Neural cell (in vitro differentiated cells): ENCODE results near the gene PCDHGB6. TPM values are rescaled to one million over a fixed set of nuclear protein-coding genes. Genes with fewer than 3 reads are reported as not detected.

ENCODE experiments used
- H2AFZ ChIP-seq: fragments of 200-600, 300-800 bp; sonication (generic), shearing (Covaris generic); 2 replicates; pipeline ENCODE4 v1.6.0; 2014; ENCODE audit warnings: low read depth, mild to moderate bottlenecking, antibody characterized with exemption, low read length, moderate library complexity
- H3F3A ChIP-seq: fragments of 200-600 bp; shearing (Covaris generic); 2 replicates; pipeline ENCODE4 v1.6.1; 2016; ENCODE audit warnings: mild to moderate bottlenecking, moderate library complexity, mixed read lengths, antibody characterized with exemption, low read length; ENCODE audit not compliant: insufficient read depth, poor library complexity, severe bottlenecking
- H3K27ac ChIP-seq: fragments of 200-600, 300-800 bp; sonication (generic), shearing (Covaris generic); 2 replicates; pipeline ENCODE4 v1.5.1; 2014; ENCODE audit warnings: mild to moderate bottlenecking, low read length, moderate library complexity
- H3K27me3 ChIP-seq: fragments of 300-800, 200-600 bp; sonication (generic), shearing (Covaris generic); 2 replicates; pipeline ENCODE4 v1.6.0; 2014; ENCODE audit warnings: mild to moderate bottlenecking, low read depth, low read length, moderate library complexity; ENCODE audit not compliant: insufficient read depth
- H3K36me3 ChIP-seq: fragments of 300-800, 200-600 bp; sonication (generic), shearing (Covaris generic); 2 replicates; pipeline ENCODE4 v1.5.1; 2014; ENCODE audit warnings: mild to moderate bottlenecking, antibody characterized with exemption, low read length, moderate library complexity; ENCODE audit not compliant: insufficient read depth
- H3K4me2 ChIP-seq: fragments of 300-800, 200-600 bp; sonication (generic), shearing (Covaris generic); 2 replicates; pipeline ENCODE4 v1.6.0; 2014; ENCODE audit warnings: mild to moderate bottlenecking, low read length
- H3K4me3 ChIP-seq: fragments of 300-800, 200-600 bp; sonication (generic), shearing (Covaris generic); 2 replicates; pipeline ENCODE4 v1.5.1; 2014; ENCODE audit warnings: mild to moderate bottlenecking, low read length, moderate library complexity
- H3K79me2 ChIP-seq: fragments of 200-600 bp; shearing (Covaris generic); replicated peaks from 2 replicates; pipeline ENCODE4 v1.6.0; 2014; ENCODE audit warnings: mild to moderate bottlenecking, low read length, moderate library complexity; ENCODE audit not compliant: insufficient read depth
- H3K9ac ChIP-seq: fragments of 300-800, 200-600 bp; sonication (generic), shearing (Covaris generic); 2 replicates; pipeline ENCODE4 v1.6.1; 2016; ENCODE audit warnings: mild to moderate bottlenecking, low read length, mixed read lengths
- H3K9me2 ChIP-seq: fragments of 200-600 bp; shearing (Covaris generic); 2 replicates; pipeline ENCODE4 v1.6.1; 2016; ENCODE audit warnings: mild to moderate bottlenecking, low read length, mixed read lengths; ENCODE audit not compliant: insufficient read depth
- H3K9me3 ChIP-seq: fragments of 200-600, 300-800 bp; sonication (generic), shearing (Covaris generic); 2 replicates; pipeline ENCODE4 v1.6.1; 2016; ENCODE audit warnings: mild to moderate bottlenecking, mixed run types, low read length, moderate library complexity, mixed read lengths
- H4K20me1 ChIP-seq: fragments of 200-600 bp; shearing (Covaris generic); 2 replicates; pipeline ENCODE4 v1.6.1; 2016; ENCODE audit warnings: mild to moderate bottlenecking, mixed run types; ENCODE audit not compliant: insufficient read depth
- EP300 ChIP-seq: fragments of 450-650 bp; conservative IDR thresholded peaks from 2 replicates; pipeline ENCODE4 v1.6.1; 2014; ENCODE audit warnings: antibody characterized with exemption, mild to moderate bottlenecking, moderate library complexity; ENCODE audit not compliant: poor library complexity, severe bottlenecking
- EZH2 ChIP-seq: fragments of 200-600, 300-800 bp; shearing (Covaris generic), sonication (generic); IDR thresholded peaks from 2 replicates; pipeline ENCODE4 v1.6.1; 2014; ENCODE audit warnings: antibody characterized with exemption, low read length, borderline replicate concordance, mild to moderate bottlenecking; ENCODE audit not compliant: insufficient read depth, poor library complexity, severe bottlenecking
- MXI1 ChIP-seq: fragments of 450-650 bp; conservative IDR thresholded peaks from 2 replicates; pipeline ENCODE4 v1.6.1; 2014; ENCODE audit warnings: antibody characterized with exemption, mild to moderate bottlenecking; ENCODE audit not compliant: poor library complexity, severe bottlenecking
- POLR2AphosphoS5 ChIP-seq: IDR thresholded peaks from 2 replicates; pipeline ENCODE4 v1.6.1; 2012
- RAD21 ChIP-seq: fragments of 450-650 bp; conservative IDR thresholded peaks from 2 replicates; pipeline ENCODE4 v1.6.1; 2014; ENCODE audit warnings: antibody characterized with exemption, mild to moderate bottlenecking, moderate library complexity
- SMC3 ChIP-seq: fragments of 450-650 bp; conservative IDR thresholded peaks from 2 replicates; pipeline ENCODE4 v1.6.1; 2014; ENCODE audit warnings: antibody characterized with exemption, mild to moderate bottlenecking, moderate library complexity; ENCODE audit not compliant: poor library complexity
- TAF1 ChIP-seq: IDR thresholded peaks from 2 replicates; pipeline ENCODE4 v1.6.1; 2012; ENCODE audit warnings: low read depth
- polyA plus RNA-seq: library from polyadenylated mRNA; depleted of rRNA; stranded (reverse); fragments of >200 nt; gene quantifications from 2 replicates; pipeline ENCODE4 v1.2.3, GENCODE V29; 2014
- TF ChIP-seq, protein P1 (sequence below): IDR thresholded peaks from 2 replicates; pipeline ENCODE4 v1.6.1; 2012; ENCODE audit warnings: borderline replicate concordance
- TF ChIP-seq, protein P2 (sequence below): fragments of 450-650 bp; IDR thresholded peaks from 2 replicates; pipeline ENCODE4 v1.5.1; 2014; ENCODE audit warnings: antibody characterized with exemption, mild to moderate bottlenecking, moderate library complexity; ENCODE audit not compliant: poor library complexity, severe bottlenecking

The PCDHGB6 gene
- polyA plus RNA-seq, 1 donor from 2014 or later, result 29.2 TPM

DNA sequence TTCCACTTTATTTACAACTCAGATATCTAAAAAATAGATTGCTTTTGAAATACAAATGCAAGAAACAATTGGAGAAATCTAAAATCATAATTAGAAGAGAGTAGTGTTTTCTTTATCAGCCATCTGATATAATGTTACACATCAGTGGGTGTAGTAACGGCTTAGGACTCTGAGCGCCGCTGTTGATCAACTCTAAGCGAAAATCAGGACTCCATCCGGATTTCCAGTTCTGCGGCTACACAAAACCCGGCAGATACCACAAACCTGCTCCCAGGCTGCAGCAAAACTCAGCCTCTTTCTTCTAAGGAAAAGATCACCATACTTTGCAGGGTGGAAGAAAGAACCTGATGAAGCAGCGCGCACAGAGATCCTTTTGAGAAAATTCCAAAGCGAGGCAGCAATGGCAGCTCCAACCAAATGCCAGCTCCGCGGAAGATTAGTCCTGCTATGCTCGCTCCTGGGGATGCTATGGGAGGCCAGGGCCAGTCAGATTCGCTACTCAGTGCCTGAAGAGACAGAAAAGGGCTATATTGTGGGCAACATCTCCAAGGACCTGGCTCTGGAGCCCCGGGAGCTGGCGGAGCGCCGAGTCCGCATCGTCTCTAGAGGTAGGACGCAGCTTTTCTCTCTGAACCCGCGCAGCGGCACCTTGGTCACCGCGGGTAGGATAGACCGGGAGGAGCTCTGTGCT is 5.1 kb upstream of the PCDHGB6 start, which contains the start of gene PCDHGA9:
Gene PCDHGA9, plus strand, starts transcription at position 226 of the 691 bp plus-strand sequence. Its CDS starts 175 bp downstream, at position 401.
- no peaks in the 10 kb centered on the region for H3K79me2 ChIP-seq

DNA sequence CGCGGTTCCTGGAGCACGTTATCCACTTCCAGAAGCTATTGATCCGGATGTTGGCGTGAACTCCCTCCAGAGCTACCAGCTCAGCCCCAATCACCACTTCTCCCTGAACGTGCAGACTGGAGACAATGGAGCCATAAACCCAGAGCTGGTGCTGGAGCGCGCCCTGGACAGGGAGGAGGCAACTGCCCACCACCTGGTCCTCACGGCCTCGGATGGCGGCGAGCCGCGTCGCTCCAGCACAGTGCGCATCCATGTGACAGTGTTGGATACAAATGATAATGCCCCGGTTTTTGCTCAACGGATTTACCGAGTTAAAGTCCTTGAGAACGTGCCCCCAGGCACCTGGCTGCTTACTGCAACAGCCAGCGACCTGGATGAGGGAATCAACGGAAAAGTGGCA is 4.4 kb upstream of the PCDHGB6 start:
- H3K9me3 ChIP-seq, result peaks cover 34% of the 10 kb centered on the region
- TF ChIP-seq RAD21, result no peak
- TF ChIP-seq POLR2AphosphoS5, result no peak
- no peak for TF ChIP-seq SMC3
- no peak for TF ChIP-seq TAF1
- no peak for TF ChIP-seq EP300
- TF ChIP-seq, protein P1, sequence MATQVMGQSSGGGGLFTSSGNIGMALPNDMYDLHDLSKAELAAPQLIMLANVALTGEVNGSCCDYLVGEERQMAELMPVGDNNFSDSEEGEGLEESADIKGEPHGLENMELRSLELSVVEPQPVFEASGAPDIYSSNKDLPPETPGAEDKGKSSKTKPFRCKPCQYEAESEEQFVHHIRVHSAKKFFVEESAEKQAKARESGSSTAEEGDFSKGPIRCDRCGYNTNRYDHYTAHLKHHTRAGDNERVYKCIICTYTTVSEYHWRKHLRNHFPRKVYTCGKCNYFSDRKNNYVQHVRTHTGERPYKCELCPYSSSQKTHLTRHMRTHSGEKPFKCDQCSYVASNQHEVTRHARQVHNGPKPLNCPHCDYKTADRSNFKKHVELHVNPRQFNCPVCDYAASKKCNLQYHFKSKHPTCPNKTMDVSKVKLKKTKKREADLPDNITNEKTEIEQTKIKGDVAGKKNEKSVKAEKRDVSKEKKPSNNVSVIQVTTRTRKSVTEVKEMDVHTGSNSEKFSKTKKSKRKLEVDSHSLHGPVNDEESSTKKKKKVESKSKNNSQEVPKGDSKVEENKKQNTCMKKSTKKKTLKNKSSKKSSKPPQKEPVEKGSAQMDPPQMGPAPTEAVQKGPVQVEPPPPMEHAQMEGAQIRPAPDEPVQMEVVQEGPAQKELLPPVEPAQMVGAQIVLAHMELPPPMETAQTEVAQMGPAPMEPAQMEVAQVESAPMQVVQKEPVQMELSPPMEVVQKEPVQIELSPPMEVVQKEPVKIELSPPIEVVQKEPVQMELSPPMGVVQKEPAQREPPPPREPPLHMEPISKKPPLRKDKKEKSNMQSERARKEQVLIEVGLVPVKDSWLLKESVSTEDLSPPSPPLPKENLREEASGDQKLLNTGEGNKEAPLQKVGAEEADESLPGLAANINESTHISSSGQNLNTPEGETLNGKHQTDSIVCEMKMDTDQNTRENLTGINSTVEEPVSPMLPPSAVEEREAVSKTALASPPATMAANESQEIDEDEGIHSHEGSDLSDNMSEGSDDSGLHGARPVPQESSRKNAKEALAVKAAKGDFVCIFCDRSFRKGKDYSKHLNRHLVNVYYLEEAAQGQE, result no peak
- no peak for TF ChIP-seq EZH2
- no peak overlapping the region for H3K9ac ChIP-seq
- peaks cover 7% of the 10 kb centered on the region for H3K36me3 ChIP-seq
- H2AFZ ChIP-seq, result no peak overlapping the region
- H3K79me2 ChIP-seq, result no peaks in the 10 kb centered on the region
- peaks cover 4% of the 10 kb centered on the region for H3F3A ChIP-seq
- H4K20me1 ChIP-seq, result no peaks in the 10 kb centered on the region
- H3K4me2 ChIP-seq, result no peak overlapping the region
- H3K27me3 ChIP-seq, result no peaks in the 10 kb centered on the region
- H3K9me2 ChIP-seq, result no peaks in the 10 kb centered on the region
- no peak overlapping the region for H3K27ac ChIP-seq
- no peak overlapping the region for H3K4me3 ChIP-seq

More for the DNA sequence above, 5.1 kb upstream of the PCDHGB6 start, which contains the start of gene PCDHGA9:
- Histone ChIP-seq H3K4me2 (no peak within 1 kb of the TSS), H3K27me3 (no peaks in the 10 kb centered on the region), H3K9me2 (no peaks in the 10 kb centered on the region), H3K4me3 (no peak within 1 kb of the TSS), H2AFZ (no peak within 1 kb of the TSS), H3K27ac (no peak within 1 kb of the TSS), H3K9ac (no peak within 1 kb of the TSS), H3F3A (peaks cover 4% of the 10 kb centered on the region), H4K20me1 (no peaks in the 10 kb centered on the region), H3K9me3 (peaks cover 34% of the 10 kb centered on the region), H3K36me3 (peaks cover 7% of the 10 kb centered on the region)
- TF ChIP-seq RAD21, result no peak
- TF ChIP-seq, protein P2, sequence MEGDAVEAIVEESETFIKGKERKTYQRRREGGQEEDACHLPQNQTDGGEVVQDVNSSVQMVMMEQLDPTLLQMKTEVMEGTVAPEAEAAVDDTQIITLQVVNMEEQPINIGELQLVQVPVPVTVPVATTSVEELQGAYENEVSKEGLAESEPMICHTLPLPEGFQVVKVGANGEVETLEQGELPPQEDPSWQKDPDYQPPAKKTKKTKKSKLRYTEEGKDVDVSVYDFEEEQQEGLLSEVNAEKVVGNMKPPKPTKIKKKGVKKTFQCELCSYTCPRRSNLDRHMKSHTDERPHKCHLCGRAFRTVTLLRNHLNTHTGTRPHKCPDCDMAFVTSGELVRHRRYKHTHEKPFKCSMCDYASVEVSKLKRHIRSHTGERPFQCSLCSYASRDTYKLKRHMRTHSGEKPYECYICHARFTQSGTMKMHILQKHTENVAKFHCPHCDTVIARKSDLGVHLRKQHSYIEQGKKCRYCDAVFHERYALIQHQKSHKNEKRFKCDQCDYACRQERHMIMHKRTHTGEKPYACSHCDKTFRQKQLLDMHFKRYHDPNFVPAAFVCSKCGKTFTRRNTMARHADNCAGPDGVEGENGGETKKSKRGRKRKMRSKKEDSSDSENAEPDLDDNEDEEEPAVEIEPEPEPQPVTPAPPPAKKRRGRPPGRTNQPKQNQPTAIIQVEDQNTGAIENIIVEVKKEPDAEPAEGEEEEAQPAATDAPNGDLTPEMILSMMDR, result no peak
- no peak for TF ChIP-seq MXI1
- TF ChIP-seq EP300, result no peak
- TF ChIP-seq SMC3, result no peak
- TF ChIP-seq, protein P1, result no peak
- TF ChIP-seq EZH2, result no peak
- no peak for TF ChIP-seq POLR2AphosphoS5
- TF ChIP-seq TAF1, result no peak
